Measurements from ENCODE around the gene KLF16.
A peak's percentile ranks its signal among the peaks of the same experiment; 100 is the strongest.
"Not testable (repeated sequence)": the region's sequence is repeated elsewhere in the genome, so short reads cannot be mapped to it uniquely, and the experiment has no call there.

The KLF16 gene

DNA sequence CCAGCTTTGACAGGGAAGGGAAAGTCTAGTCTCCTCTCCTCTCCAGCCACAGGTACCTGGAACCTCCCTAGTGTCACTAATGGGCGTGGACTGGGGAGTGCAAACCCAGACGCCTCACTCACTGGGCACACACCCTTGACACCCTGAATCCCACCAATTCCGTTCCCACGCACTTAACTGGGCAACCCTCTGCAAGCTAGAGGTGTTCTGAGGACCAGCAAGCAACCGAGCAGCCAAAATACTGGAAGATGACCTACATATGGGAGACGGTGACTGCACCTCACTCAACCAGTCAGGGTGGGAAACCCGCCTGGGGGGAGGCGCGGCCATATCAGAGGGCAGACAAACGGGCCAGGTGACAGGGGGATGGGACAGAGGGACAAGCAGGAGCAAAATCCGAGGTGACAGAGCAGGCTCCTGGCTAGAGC lies 20.9 kb upstream of the KLF16 start:
- no peak for DNase-seq (ENCODE audit: low read depth in 2 of 2)

DNA sequence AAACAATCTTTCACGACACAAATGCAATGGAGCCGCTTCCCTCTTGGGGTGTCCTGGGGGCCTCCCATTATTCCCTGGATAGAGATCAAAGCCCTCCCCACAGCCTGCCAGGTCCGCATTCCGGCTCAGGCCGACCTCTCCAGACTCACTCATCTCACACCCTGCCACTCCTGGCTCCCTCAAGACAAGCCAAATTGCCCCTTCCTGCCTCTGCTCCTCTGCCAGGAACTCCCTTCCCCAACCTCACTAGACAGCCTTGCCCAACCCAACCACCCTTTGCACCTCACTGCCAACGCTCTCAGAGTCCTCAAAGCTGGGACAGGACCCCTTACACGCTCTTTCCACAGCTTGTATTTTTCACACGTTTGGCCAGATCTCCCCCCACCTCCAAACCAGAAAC lies 20.4 kb upstream of the KLF16 start:
- DNase-seq (ENCODE audit: low read depth in 2 of 2): no peak

DNA sequence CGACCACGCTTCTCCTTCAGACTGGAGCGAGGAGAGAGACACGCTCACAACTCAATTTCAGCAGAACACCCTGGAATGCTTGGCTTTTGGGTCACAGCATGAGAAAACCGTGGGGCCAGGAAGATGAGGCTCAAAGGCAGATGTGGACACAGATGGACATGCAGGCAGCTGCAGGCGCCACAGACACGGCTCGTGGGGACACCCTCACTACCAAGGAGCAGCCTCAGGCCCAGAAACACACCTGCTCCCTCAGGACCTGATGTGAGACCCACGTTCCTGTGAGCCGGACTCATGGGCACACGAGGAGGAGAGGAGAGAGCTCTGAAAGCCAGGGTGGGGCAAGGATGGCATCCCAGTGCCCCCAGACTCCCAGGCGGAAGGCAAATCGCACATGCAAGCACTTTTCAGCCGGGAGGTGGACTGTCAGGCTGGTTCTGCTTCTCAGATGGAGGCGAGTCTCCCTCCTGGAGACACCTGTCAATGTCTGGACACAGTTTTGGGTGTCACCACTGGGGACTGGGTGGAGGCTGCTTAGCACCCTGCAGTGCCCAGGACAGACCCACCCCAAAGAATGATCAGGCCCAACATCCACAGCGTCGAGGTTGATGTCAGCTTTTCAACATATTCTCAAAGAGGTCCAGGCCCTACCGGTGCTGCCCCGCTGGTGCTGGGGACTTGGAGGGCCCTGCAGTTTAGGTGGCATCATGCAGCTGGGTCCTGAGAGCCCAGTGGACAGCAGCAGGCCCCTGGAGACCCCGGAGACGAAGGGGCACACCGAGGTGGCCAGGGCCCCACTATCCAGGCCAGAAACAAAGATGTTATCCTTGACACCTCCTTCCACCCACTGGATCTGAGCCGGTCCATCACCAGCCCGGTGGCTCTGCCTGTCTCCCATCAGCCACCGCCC lies 19.7 kb upstream of the KLF16 start:
- no peak for DNase-seq (ENCODE audit: low read depth in 2 of 2)

DNA sequence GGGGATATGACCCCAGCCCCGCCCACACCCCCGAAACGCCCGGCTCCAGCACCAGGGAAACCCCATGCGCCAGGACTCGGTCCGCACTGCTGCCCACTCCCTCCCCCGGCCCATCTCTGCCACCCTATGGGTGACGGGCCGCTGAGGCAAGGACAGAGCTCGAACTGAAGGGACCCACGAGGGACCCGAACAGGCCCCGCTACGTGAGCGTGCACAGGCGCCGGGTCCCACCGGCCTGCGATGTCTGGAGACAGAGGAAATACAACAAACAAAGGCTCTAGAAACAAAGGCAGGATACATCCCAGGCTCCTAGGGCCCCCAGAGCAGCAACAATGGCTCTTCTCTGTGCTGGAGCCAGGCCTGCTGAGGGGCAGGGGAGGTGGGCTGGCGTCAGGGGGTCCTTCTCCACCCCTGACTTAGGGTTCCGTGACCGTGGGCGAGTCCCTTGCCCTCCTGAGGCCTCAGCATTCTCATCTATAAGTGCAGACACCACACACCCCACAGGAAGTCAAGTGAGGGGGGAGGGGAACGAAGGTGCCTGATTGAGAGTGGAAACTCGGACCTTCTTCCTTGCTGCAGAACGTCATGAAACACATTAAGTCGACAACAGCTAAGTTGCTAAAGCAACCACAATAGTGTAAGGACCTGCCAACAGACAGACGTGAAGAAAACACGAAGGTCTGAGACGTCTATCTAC lies 18.9 kb upstream of the KLF16 start:
- peak; percentile 52 to 57 for DNase-seq (ENCODE audit: low read depth in 2 of 2)

DNA sequence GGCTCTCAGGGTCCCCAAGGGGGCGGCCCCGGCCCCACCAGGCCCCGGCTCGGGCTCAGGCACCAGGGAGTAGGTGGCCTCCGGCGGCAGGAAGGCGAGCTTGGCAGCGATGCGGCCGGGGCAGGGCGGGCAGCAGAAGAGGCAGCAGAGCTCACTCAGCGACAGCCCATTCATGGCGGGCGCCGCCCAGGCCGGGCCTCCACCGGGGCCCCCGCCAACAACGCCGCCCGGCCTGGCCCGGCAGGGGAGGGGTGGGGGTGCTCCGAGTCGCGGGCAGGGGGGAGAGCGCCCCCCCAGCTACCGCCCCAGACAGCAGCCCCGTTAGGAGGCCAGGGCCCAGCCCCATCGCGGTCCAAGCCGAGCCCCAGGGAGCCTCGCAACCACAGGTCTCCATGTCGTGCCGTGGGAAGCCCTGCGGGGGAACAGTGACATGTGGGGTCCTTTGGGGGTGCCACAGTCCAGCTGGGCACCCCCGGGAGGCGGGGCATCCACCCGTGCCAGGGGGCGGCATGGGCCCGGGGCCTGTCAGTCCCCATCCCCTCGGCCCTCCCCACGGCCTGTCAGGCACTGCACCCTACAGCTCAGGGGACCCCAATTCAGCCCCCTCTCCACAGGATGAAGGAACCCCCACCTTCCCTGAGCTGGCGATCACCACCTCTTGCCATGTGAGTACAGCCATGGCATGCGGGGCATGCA lies 18.2 kb upstream of the KLF16 start:
- not testable (repeated sequence) for DNase-seq (ENCODE audit: low read depth in 2 of 2)

DNA sequence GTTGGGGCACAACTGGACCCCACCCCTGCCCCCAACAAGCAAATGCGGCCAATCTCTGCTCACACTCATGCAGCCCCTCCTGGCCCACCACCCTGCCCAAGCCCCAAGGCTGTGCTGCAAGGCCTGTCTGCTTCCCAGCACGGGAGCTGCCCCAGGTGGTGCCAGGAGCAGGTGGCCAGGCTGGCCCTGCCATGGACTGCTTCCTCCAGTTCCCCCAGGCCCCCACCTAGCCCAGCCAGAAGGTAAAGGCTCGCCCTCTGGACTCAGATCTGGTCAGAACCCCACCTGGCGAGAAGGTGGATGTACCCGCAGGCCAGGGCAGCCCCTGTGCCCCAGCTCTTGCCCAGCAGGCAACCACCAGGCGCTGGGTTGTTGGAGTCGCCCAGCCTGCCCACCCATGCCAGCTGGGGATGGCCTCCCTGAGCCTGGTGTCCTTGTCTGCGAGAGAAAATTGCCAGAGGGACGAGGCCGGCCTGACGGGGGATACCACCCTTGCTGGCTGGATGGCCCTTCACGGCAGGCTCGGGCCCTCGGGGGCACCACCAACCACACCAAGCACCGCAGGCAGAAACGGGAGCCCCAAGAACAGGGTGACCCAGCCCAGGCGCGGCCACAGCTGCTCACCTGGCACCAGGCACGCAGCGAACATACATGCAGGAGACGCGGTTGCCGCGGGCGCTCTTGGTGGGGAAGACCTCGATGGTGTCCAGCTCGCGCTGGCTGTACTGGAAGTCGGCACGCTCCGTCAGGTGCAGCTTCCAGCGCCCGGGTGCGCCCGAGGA lies 17.4 kb upstream of the KLF16 start:
- no peak for DNase-seq (ENCODE audit: low read depth in 2 of 2)

DNA sequence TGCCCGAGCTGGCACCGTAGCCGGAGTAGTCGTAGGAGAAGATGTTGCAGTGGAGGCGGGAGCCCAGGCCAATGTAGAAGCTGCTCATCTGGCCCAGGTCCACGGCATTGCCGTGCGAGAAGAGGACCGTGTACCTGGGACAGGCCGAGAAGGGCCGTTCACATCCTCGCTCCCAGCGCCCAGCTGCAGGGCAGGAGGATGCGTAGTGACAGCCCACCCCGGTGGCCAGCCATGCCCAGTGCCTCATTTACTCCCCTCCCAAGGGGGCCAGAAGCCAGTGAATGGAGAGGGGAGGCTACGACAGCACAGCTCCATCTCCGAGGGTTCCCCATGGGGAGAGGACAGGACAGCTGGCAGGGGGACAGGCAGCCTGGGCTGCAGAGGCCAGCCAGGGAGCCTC lies 16.6 kb upstream of the KLF16 start:
- not testable (repeated sequence) for DNase-seq (ENCODE audit: low read depth in 2 of 2)

DNA sequence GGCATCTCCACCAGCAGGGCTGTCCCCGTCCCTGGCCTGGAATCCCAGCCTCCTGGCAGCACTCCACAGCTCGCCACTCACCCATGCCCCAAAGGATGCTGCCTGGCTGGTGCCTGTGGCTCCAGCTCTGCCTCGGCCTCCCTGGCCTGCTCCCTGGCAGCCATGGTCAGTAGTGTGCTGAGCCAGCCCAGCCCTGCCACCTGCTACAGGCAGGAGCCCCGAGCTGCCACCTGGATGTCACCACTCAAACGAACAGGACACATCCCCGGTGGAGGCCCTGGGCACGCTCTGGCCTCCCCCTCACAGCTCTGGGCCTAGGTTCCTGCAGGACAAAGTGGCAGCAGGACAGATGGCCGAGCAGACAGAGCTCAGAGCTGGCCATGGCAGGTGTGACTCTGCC lies 15.2 kb upstream of the KLF16 start:
- DNase-seq (ENCODE audit: low read depth in 2 of 2): not testable (repeated sequence)

DNA sequence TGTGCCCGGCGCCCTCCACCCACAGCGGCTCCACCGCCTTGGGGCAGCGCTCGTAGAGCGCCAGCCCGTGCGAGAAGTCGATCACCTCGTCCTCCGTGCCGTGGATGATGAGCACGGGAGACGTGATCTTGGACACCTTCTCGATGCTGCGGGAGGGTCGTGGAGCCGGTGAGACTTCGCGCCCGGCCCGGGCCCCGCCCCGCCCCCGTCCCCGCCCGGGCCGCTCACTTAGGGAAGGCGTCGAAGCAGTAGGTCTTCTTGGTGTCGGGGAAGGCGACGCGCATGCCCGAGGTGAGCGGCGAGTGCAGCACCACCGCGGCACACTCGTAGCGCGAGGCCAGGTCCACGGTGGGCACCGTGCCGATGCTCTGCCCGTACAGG lies 13.9 kb upstream of the KLF16 start:
- not testable (repeated sequence) for DNase-seq (ENCODE audit: low read depth in 2 of 2)

DNA sequence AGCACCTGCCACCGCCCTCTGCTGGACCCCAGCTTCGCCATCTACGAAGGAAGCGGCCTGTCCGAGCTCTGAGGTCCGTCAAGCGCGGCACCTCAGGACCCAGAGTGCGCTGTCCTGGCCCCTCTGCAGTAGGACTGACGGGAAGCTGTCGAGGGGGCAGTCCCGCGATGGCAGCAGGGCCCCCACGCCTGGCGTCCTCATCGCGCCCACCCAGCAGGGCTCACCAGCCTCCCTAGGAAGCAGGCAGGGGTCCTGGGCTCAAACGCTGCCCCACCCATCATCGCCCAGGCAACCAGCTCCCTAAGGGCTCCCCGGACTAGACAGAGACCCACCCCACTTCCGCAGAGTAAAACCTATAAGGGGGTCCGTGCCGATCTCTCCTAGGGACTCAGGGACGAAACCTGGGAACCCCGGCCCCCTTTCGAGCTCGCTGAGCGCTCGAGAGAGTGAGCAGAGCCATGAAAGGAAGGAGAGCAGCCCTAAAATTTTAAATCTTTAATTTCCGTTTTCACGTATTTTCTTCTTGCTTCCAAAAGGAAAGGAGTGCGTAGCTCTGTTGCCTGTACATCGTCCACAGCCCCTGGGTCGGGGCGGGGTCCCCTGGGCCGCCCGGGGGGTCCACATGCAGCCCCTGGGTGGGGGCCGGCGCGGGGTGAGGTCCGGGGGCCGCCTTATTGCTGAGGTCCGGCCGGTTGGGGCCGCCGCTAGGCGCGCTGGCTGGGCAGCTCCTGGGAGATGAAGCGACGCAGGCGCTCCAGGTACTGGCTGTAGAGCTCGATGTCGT lies 13.3 kb upstream of the KLF16 start:
- not testable (repeated sequence) for DNase-seq (ENCODE audit: low read depth in 2 of 2)

DNA sequence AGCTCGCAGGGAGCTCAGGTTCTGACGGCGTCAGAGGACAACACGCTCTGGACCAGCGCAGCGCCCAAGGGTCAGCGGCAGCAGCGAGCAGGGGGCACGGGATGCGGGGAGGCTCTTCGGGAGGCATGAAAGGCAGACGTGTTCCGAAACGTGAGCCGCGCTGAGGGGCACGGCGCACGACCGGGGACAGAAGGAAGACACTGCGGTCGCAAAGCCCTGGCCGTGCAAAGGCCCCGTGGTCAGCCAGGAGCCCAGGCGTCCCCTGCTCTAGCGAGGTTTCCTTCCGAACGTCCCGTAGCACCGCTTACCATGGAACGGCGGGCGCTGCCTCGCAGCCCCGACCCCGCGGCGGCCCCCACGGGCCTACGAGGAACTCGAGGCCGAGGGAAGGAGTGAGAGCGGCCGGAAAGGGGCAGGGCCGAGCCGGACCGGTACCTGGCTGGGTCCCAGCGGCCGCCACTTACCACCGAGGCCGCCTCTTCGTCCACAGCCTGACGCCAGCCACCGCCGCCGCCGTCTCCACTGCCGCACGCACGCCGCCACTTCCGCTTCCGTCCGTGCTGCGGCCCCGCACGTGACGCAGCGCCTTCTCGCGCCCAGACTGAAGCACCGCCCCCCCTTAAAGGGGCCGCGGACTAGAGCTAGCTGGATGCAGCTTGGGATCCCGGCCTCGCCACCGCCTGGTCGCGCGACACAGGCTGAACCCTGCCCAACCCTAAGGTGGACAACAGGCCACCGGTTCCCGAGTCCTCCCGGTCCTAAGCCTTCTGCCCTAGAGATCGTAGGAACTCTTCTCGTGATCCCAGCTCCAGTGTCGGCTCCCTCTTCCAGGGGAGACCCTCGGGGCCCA lies 12.5 kb upstream of the KLF16 start:
- peak; percentile 73 for DNase-seq (ENCODE audit: low read depth in 2 of 2)

DNA sequence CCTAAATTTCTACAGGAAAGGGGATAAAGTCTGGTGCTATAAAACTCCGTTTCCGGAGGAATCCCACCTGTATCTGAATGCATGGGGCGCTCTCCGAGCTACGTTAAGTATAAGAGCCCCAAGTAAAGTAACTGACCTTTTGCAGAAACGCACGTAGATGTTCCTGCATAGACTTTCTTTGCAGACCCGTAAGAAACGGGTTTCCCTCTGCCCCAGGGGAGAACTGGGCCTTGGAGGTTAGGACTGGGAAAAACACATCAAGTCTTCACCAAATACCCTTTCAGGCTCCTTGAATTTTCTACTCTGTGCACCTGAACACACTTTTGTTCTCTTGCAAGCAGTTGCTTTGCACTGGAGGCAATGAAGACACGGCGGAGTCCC lies 11.9 kb upstream of the KLF16 start:
- DNase-seq (ENCODE audit: low read depth in 2 of 2): not testable (repeated sequence)

DNA sequence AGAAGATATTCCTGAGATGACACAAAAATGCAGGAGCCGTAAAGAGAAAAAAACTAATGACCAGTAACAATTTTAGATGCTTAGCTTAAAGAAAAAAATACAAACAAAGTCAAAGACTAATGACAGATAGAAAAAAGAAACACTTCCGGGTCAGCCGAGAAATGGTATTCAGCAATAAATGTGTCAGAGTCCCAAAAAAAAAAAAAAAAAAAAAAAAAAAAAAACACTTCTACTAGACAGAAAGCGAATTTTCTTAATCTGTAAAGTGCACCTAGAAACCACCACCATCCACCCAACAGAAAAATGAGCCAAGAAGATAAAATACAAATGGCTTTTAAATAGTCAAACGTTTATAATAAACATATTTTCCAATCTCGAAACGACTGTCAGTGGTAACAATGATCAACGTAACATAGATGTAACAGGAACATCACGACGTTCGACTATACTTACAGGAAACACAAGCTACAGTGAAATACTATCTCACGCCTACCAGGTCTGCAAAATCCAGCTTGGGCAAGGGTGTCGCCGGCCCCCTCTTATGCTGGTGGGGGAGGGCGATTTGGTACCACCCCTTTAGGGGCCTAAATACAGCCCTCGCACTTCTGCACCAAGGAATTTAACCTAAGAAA lies 11.3 kb upstream of the KLF16 start:
- no peak for DNase-seq (ENCODE audit: low read depth in 2 of 2)

DNA sequence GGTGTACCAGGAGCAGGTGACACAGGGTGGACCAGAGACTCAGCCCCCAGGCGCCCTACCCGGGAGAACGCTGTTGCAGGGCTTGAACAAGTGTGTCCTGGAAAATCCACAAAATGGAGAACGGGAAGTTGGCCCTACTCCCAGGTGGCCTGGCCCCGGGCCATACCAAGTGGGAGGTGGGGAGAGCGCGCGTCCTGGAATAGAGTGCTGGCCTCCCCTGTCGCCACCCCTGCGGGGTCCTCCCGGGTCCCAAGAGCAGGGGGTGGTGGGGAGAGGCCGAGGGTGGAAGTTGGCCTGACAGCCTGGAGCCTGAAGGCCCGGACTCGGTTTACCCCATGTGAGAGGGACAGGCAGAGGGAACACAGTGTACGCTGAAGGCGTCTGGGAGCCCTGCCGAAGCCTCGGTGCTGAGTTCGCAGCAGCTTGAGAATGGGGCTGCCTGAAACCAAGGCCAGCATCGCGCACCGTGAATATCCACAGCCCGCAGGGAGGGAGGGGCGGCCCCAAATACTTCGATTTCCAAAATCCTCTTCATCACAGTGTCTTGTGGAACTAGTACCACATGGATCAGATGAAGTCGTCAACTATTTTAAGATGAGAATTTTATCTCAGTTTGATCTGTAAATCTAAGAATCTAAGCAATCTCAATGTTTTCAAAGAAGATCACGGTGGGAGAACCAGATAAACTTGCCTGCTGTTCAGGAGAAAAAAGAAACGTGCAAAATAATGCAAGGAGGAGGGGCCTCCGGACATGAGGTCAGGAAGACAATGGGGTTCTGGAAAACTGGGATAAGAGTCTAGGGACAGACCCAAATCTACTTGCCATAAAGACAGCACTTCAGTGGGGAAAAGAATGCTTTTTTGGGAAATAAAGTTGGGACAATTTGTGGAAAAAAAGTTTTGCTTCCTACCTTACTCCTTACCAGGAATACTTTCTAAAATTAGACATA lies 10.4 kb upstream of the KLF16 start:
- DNase-seq (ENCODE audit: low read depth in 2 of 2): no peak

DNA sequence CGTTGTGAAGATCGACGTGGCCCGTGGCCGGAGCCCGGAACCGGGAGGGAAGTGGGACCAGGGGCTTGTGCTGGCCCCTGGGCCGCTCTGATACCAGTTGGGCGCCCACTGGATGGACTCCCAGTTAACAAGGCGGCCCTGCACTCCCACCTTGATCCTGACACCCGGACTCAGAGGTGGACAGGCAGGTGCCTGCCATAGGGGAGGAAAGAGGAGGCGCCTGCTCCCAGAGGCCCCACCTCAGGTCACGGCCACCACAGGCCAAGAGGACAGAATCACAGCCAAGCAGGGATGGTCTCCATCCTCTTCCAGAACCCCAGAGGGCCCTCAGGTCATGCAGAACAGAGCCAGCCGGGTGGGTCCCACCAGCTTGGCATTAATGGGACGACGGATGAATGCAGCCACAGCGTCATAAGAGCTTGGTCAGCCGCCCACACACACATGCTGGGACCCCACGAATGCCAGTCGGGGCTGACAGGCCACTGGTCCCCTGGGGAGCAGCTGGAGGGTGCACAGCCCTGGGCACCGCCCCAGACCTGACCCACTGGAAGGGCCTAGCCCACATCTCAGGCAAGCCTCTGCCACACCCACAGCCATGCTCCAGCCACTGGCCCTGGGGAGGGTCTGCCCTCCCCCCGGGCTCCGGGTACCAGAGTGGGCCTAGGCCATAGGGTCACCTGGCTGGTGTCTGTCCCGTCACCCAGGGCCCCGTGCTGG lies 9.6 kb upstream of the KLF16 start:
- no peak for DNase-seq (ENCODE audit: low read depth in 2 of 2)

DNA sequence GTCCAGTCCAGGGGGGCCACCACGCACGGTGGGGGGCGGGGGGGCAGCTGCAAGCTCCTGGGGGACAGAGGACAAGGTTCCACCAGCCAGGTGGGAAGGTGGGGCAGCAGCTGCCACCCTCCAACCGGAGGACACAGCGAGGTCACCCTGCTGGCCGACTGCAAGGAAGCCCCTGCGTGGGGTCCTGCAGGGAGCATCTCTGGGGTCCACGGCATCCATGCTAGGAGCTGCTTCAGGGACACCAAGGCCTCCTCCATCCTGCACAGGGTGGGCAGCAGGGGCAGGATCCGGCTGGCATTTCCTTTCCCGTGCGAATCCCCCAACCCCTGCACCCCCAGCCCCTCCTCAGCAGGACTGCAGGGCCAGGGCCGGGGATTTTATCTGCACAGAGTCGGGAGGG lies 8.3 kb upstream of the KLF16 start:
- no peak for DNase-seq (ENCODE audit: low read depth in 2 of 2)

DNA sequence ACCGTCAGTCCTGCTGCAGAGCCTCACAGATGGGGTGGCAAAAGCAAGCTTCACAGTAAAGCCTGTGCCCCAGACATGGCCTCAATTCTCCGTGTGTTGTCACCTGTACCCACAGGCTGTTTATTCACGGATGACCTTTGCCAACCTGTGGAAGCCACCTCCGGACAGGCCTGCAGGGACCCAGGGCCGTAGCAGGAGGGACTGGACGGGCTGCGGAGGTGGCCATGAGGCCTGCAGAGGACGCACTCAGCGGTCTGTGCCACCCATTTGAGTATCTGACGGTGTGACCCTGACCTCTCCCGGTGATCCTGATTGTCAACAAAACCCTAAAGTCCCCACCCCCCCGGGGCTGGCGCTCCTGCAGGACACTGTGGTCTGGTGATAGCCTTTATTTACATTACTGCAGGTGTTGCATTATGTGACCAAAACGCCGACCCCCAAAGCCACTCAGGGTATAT lies 7.8 kb upstream of the KLF16 start:
- DNase-seq (ENCODE audit: low read depth in 2 of 2): no peak

DNA sequence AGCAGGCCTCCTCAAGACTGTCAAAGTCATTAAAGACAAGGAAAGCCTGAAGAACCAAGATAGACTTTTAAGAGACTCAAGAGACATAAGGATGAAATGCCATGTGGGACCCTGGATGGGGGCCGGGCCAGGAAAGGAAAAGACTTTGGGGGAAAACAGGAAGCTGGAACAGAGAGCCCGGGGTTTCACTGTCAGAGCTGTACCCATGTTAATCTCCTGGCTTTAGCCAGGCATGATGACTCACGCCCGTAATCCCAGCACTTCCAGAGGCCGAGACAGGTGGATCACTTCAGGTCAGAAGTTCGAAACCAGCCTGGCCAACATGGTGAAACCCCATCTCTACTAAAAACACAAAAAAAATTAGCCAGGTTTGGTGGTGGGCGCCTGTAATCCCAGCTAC lies 5.6 kb upstream of the KLF16 start:
- DNase-seq (ENCODE audit: low read depth in 2 of 2): no peak
